Breast epithelium (tissue), 3 donors: ENCODE data around the gene CCDC14.
"Not testable (repeated sequence)": the region's sequence is repeated elsewhere in the genome, so short reads cannot be mapped to it uniquely, and the experiment has no call there.

Experiments used
- POLR2A ChIP-seq: fragments of 450-650 bp; IDR thresholded peaks from one replicate; pipeline ENCODE4 v1.6.1; 2016; ENCODE audit warnings: antibody characterized with exemption, mild to moderate bottlenecking, moderate library complexity
- POLR2AphosphoS5 ChIP-seq, 3 donors: sonication (generic); formaldehyde crosslinking; IDR thresholded peaks; one replicate each; pipeline ENCODE4 v1.6.1; 2017; ENCODE audit warnings: antibody characterized with exemption in 3 of 3
- TF ChIP-seq, protein P1 (sequence below), 3 donors: fragments of 450-650 bp; IDR thresholded peaks; one replicate each; pipeline ENCODE4 v1.5.1; 2016 to 2017; ENCODE audit warnings: antibody characterized with exemption in 3 of 3, mild to moderate bottlenecking in 3 of 3, moderate library complexity in 3 of 3

DNA sequence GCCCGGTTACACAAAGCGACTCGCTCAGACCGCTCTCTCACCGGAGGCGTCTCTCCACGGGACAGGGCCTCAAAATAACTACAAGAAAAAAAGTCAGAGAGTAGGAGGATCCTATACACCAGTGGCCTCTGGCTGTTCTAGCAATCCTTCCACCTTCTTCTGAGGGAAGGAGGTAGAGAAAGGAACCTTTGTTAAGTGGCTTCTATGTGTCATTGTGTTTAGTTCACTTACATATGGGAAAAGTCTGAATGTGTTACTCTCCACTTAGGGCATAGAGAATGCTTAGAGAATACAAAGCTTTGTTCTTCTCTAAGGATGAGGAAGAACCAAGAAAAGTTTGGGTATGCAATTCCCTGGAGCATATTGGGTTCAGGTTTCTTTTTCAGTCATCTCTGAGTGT, 15.9 kb upstream of the CCDC14 start:
- not testable (repeated sequence) for TF ChIP-seq POLR2AphosphoS5 (IDR thresholded peaks at IDR 0.05); POLR2A
- TF ChIP-seq, protein P1, sequence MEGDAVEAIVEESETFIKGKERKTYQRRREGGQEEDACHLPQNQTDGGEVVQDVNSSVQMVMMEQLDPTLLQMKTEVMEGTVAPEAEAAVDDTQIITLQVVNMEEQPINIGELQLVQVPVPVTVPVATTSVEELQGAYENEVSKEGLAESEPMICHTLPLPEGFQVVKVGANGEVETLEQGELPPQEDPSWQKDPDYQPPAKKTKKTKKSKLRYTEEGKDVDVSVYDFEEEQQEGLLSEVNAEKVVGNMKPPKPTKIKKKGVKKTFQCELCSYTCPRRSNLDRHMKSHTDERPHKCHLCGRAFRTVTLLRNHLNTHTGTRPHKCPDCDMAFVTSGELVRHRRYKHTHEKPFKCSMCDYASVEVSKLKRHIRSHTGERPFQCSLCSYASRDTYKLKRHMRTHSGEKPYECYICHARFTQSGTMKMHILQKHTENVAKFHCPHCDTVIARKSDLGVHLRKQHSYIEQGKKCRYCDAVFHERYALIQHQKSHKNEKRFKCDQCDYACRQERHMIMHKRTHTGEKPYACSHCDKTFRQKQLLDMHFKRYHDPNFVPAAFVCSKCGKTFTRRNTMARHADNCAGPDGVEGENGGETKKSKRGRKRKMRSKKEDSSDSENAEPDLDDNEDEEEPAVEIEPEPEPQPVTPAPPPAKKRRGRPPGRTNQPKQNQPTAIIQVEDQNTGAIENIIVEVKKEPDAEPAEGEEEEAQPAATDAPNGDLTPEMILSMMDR (IDR thresholded peaks at IDR 0.05), result not testable (repeated sequence)
